ENCODE results near the gene FANK1.

The FANK1 gene

GRCh38 chr10:125980521-125981035, 84.2 kb downstream of the FANK1 start:
- Mint-ChIP-seq H3K4me1 (no peaks in the 10 kb centered on the region), H3K27ac (no peak overlapping the region), H3K4me3 (no peak overlapping the region), H3K36me3 (no peaks in the 10 kb centered on the region), H3K9me3 (no peaks in the 10 kb centered on the region), H3K27me3 (peaks cover 4% of the 10 kb centered on the region)
- no peak for DNase-seq
- CTCF ChIA-PET: interaction anchor here (1.2 to 1.4 kb wide), 2 partner anchors 10 to 769 kb away, joined by 3 to 5 read pairs; no protein-coding TSS in a partner anchor

DNA sequence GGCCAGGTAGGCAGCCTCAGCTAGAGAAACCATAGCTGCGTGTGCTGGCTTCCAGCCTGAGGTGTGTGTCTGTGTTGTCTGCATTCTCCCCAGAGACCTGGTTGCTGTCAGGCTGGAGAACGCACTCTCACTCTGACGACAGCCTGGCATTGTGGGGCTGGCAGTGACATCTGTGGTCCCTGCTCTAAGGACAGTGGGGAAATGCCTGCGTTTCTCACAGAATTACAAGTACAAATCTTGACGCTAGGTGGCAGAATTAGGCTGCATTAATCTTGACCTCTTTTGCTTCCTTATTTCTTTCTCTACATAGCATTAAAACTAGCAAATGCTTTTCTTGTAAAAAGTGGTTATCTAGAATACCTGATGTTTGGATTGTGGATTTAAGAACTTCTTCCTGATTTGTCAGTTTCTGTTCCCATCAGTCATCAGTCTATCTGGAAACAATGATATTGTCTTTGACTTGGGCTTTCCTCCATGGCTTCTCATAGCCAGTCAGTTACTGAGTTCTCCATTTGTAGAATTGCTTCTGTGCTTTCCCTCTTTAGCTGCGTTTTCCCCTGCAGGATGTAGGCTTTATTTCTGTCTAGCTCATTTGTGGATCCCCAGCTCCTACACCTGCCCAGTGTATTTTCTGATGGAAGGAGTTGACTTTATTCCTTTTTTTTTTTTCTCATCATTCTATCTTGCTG, 86.0 kb downstream of the FANK1 start:
- CTCF ChIA-PET: interaction anchor here (1.2 to 1.6 kb wide), 3 partner anchors 8 to 767 kb away, joined by 3 to 4 read pairs (median 3); no protein-coding TSS in a partner anchor
- no peak for DNase-seq
- H3K36me3 Mint-ChIP-seq: no peaks in the 10 kb centered on the region
- no peaks in the 10 kb centered on the region for H3K4me1 Mint-ChIP-seq
- H3K27ac Mint-ChIP-seq: no peak overlapping the region
- H3K4me3 Mint-ChIP-seq: no peak overlapping the region
- no peaks in the 10 kb centered on the region for H3K9me3 Mint-ChIP-seq
- H3K27me3 Mint-ChIP-seq: peaks cover 4% of the 10 kb centered on the region

DNA sequence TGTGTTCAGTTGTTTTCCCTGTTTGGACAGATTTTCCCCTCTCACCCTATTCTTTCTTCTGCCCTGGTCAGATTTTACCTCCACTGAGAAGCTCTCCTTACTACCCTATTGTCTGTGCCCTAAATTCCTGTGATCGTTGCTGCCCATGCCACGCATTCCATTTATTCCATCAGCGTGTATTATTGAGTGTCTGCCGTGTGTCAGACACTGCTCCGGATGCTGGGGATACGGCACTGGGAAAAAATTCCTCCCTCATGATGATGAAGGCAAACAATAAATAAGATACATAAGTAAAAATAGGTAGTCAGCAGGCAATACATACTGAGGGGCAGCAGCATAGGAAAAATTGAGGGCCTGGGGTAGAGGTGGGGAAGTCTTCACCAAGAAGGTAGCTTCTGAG, 86.8 kb downstream of the FANK1 start:
- H3K27ac Mint-ChIP-seq: no peak overlapping the region

GRCh38 chr10:125983656-125984055, 87.3 kb downstream of the FANK1 start:
- peaks cover 4% of the 10 kb centered on the region for H3K27me3 Mint-ChIP-seq
- H3K4me1 Mint-ChIP-seq: no peaks in the 10 kb centered on the region
- H3K9me3 Mint-ChIP-seq: no peaks in the 10 kb centered on the region
- CTCF ChIA-PET: interaction anchor here (1.2 to 1.3 kb wide), 2 partner anchors 9 to 48 kb away, joined by 3 read pairs; no protein-coding TSS in a partner anchor
- H3K4me3 Mint-ChIP-seq: no peak overlapping the region
- DNase-seq: no peak
- H3K36me3 Mint-ChIP-seq: no peaks in the 10 kb centered on the region
- no peak overlapping the region for H3K27ac Mint-ChIP-seq

More for the DNA sequence above, 86.8 kb downstream of the FANK1 start:
- Mint-ChIP-seq H3K4me1 (no peaks in the 10 kb centered on the region), H3K9me3 (no peaks in the 10 kb centered on the region), H3K27me3 (peaks cover 4% of the 10 kb centered on the region), H3K4me3 (no peak overlapping the region), H3K36me3 (no peaks in the 10 kb centered on the region)
- CTCF ChIA-PET: interaction anchor here (1.2 to 1.6 kb wide), 3 partner anchors 9 to 766 kb away, joined by 3 to 4 read pairs (median 3); no protein-coding TSS in a partner anchor
- DNase-seq: no peak

DNA sequence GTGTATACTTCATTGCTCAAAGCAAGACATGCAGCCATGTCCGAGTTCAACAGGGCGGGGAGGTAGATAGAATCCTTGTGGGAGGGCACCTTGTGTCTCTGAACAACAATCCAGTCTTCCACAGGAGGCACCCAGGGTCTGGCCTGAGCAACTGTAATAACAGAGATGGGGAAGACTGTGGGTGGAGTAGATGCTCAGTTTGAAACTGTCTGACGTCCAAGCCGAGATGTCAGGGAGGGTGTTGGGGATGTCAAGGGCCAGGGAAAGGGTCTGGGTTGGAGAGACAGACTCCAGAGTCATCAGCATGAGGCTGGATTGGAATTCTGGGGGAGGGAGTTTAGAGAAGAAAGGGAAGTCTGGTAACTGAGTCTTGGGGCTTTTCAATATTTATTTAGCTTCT, 88.0 kb downstream of the FANK1 start:
- H3K36me3 Mint-ChIP-seq: no peaks in the 10 kb centered on the region
- no peaks in the 10 kb centered on the region for H3K9me3 Mint-ChIP-seq
- DNase-seq: no peak
- no peaks in the 10 kb centered on the region for H3K4me1 Mint-ChIP-seq
- H3K4me3 Mint-ChIP-seq: no peak overlapping the region
- CTCF ChIA-PET: no interaction called here
- no peak overlapping the region for H3K27ac Mint-ChIP-seq
- no peaks in the 10 kb centered on the region for H3K27me3 Mint-ChIP-seq

GRCh38 chr10:125984865-125985495, 88.6 kb downstream of the FANK1 start:
- H3K36me3 Mint-ChIP-seq: no peaks in the 10 kb centered on the region
- CTCF ChIA-PET: no interaction called here
- H3K4me3 Mint-ChIP-seq: no peak overlapping the region
- H3K27me3 Mint-ChIP-seq: no peaks in the 10 kb centered on the region
- no peaks in the 10 kb centered on the region for H3K4me1 Mint-ChIP-seq
- no peak overlapping the region for H3K27ac Mint-ChIP-seq
- DNase-seq: no peak
- no peaks in the 10 kb centered on the region for H3K9me3 Mint-ChIP-seq

DNA sequence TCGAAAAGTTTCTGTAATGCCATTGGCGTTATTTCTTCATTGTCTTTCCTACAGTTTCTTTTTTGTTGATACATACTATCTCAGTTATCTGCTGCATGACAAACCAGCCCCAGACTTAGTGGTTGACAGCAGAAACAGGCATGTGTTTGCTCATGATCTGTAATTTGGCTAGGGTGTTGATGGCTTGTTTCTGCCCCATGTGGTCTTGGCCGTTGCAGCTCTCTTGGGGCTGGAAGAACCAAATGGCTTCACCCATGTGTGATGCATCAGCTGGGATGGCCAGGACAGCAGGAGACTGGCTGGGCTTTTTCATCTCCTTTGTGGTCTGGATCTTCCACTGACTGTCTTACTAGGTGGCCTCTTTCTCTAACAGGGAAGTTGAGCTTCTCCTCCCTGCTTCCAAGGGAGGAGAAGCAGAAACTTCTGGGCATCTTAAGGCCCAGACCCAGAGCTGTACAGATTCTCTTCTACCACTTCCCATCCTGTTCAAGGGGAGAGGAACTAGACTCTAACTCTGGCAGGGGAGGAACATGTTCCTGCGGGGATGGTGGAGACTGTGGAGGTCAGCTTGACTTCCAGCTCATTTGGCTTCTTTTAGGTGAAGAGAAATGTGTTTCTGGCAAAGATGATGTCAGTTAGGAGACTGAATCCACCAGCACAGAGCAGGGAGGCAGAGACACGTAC, 89.3 kb downstream of the FANK1 start:
- peaks cover 1% of the 10 kb centered on the region for H3K9me3 Mint-ChIP-seq
- DNase-seq: no peak
- no peaks in the 10 kb centered on the region for H3K36me3 Mint-ChIP-seq
- no peak overlapping the region for H3K4me3 Mint-ChIP-seq
- no peak overlapping the region for H3K27ac Mint-ChIP-seq
- no peaks in the 10 kb centered on the region for H3K27me3 Mint-ChIP-seq
- H3K4me1 Mint-ChIP-seq: no peaks in the 10 kb centered on the region
- CTCF ChIA-PET: no interaction called here

DNA sequence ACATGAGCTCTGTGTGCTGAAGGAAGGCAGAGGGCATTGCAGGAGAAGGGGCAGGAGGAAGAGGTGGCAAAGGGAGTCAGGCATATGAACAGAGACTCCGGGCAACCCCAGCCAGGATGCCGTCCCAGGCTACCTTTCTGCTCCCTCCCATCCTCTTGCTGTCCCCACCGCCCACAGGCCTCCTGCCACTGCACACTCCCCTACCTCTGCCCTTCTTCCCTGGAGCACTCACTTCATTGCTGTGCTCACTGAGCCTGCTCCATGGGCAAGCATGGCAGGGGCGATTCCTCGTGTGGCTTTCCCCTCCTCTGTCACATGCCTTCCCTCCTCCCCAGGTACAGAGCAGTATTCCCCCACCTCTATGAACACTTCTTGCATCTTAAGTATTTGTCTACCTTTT, 93.4 kb downstream of the FANK1 start:
- H3K4me3 Mint-ChIP-seq: no peak overlapping the region
- no peaks in the 10 kb centered on the region for H3K27me3 Mint-ChIP-seq
- H3K9me3 Mint-ChIP-seq: peaks cover 1% of the 10 kb centered on the region
- CTCF ChIA-PET: interaction anchor here (0.7 kb wide), 1 partner anchor 9 kb away, joined by 3 read pairs; no protein-coding TSS in a partner anchor
- no peaks in the 10 kb centered on the region for H3K4me1 Mint-ChIP-seq
- no peak for DNase-seq
- H3K27ac Mint-ChIP-seq: no peak overlapping the region
- H3K36me3 Mint-ChIP-seq: no peaks in the 10 kb centered on the region

GRCh38 chr10:125990974-125991373, 94.6 kb downstream of the FANK1 start:
- Mint-ChIP-seq H3K4me3 (no peak overlapping the region), H3K9me3 (peaks cover 1% of the 10 kb centered on the region), H3K27ac (no peak overlapping the region), H3K27me3 (no peaks in the 10 kb centered on the region), H3K4me1 (no peaks in the 10 kb centered on the region), H3K36me3 (no peaks in the 10 kb centered on the region)
- CTCF ChIA-PET: no interaction called here
- no peak for DNase-seq

GRCh38 chr10:125991392-125991791, 95.0 kb downstream of the FANK1 start:
- no peaks in the 10 kb centered on the region for H3K36me3 Mint-ChIP-seq
- H3K4me1 Mint-ChIP-seq: no peaks in the 10 kb centered on the region
- H3K4me3 Mint-ChIP-seq: no peak overlapping the region
- no peaks in the 10 kb centered on the region for H3K27me3 Mint-ChIP-seq
- CTCF ChIA-PET: no interaction called here
- H3K9me3 Mint-ChIP-seq: peaks cover 1% of the 10 kb centered on the region
- H3K27ac Mint-ChIP-seq: no peak overlapping the region
- DNase-seq: no peak

DNA sequence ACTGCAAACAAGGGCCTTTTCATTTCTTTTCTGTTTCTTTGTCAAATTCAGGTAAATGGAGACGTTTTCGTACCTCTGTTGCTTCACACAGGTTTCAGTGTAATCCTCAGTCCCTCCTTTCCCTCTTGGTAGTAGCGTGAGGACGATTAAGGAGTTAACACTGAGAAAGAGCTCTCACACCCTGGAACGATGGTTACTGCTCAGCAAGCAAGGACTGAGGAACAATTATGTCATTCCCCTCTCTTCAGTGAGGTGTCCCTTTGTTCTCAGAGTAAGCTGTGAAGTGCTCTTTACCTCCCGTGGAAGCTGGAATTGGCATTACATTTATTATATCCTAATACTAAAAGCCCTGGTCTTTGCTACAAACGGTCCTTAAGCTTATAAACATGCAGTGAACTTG, 95.9 kb downstream of the FANK1 start:
- no peaks in the 10 kb centered on the region for H3K36me3 Mint-ChIP-seq
- H3K9me3 Mint-ChIP-seq: peaks cover 1% of the 10 kb centered on the region
- no peak overlapping the region for H3K4me3 Mint-ChIP-seq
- DNase-seq: no peak
- peaks cover under 1% of the 10 kb centered on the region for H3K27me3 Mint-ChIP-seq
- H3K4me1 Mint-ChIP-seq: no peaks in the 10 kb centered on the region
- CTCF ChIA-PET: no interaction called here
- H3K27ac Mint-ChIP-seq: no peak overlapping the region

DNA sequence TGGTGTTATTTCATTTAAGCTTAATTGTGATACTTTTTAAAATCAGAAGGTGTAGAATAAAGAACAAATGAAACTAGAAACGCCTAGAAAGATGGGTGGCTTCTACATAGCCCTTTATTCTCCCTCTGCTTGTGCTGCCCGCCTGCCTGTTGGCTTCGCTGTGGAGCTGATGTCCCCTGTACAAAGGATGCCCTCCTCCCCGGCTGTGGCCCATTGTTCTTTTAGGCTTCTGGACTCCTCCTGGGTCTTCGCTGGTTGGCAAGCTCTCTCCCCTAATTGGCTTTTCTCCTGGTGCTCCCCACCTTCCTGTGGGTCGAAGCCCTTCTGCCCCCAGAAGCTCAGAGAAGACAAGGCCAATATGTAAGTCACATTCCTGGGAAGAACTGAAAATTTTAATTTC, 98.2 kb downstream of the FANK1 start:
- Mint-ChIP-seq H3K4me3 (no peak overlapping the region), H3K36me3 (no peaks in the 10 kb centered on the region), H3K27ac (no peak overlapping the region), H3K9me3 (peaks cover 1% of the 10 kb centered on the region), H3K27me3 (peaks cover 9% of the 10 kb centered on the region), H3K4me1 (no peaks in the 10 kb centered on the region)
- CTCF ChIA-PET: no interaction called here
- no peak for DNase-seq

DNA sequence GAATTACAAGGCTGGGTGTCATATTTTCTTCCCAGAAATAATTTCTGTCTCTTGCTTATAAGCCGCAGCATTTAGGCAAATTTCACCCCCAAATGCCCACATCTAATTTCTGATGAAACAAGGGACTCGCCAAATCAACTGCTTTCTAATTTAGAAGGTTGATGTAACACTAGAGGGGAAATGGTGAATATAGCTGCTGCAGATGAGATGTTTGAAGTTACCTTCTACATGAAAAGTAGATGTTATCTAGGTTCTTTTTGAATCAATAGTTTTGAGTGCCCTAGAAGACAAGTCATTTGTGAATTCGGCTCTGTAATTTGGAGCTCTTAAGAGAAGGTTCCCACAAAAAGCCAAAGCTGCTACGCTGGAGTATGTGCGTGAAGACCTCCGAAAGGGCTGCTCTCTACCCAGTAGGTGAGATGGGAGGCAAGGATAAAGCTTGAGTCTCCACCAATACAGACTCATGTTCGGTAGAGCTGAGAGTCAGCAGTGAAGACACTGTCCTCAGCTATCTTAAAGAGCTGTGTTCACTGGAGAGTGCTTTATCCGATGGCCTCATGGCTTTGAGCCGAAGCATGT, 99.5 kb downstream of the FANK1 start:
- no peaks in the 10 kb centered on the region for H3K4me1 Mint-ChIP-seq
- no peak overlapping the region for H3K4me3 Mint-ChIP-seq
- H3K27ac Mint-ChIP-seq: no peak overlapping the region
- peaks cover 9% of the 10 kb centered on the region for H3K27me3 Mint-ChIP-seq
- no peaks in the 10 kb centered on the region for H3K9me3 Mint-ChIP-seq
- DNase-seq: no peak
- CTCF ChIA-PET: no interaction called here
- no peaks in the 10 kb centered on the region for H3K36me3 Mint-ChIP-seq

DNA sequence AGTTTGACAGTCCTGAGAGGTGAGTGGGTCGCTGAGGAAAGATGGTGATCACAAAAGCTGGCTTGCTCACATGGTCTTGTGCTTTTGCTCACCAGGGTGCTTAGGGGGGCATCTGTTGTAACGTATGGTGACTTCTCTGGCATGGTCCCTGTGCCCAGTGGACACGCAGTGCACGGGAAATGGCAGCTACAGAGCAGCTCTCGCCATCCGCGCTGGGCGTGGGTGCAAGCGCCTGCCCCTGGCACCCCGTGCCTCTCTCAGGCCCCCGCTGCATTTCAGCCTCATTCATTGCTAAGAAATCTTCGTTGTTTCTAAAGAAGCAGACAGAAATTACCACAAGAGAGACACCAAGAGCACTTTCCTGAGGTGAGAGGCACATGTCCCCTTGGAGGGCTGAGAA, 101.2 kb downstream of the FANK1 start:
- no peaks in the 10 kb centered on the region for H3K9me3 Mint-ChIP-seq
- H3K4me1 Mint-ChIP-seq: no peaks in the 10 kb centered on the region
- H3K27ac Mint-ChIP-seq: no peak overlapping the region
- H3K4me3 Mint-ChIP-seq: no peak overlapping the region
- CTCF ChIA-PET: no interaction called here
- H3K36me3 Mint-ChIP-seq: no peaks in the 10 kb centered on the region
- peaks cover 9% of the 10 kb centered on the region for H3K27me3 Mint-ChIP-seq
- DNase-seq: no peak

Data from activated naive CD4-positive, alpha-beta T cell treated with anti-CD3 and anti-CD28 coated beads, Interleukin-2, amount 10 ng/mL, durations not matched to agents 7 days and 5 days (primary cell).